ENCODE measurements around the gene PDSS2. TPM values are rescaled to one million over a fixed set of nuclear protein-coding genes. Genes with fewer than 3 reads are reported as not detected.

The PDSS2 gene
- total RNA-seq, 1 donor from 2014 or later: 18.7 TPM

GRCh38 chr6:107108201-107108890, 351.0 kb downstream of the PDSS2 start:
- no peaks in the 10 kb centered on the region for H3K36me3 ChIP-seq
- no peak overlapping the region for H3K4me3 ChIP-seq
- TF ChIP-seq POLR2A (IDR thresholded peaks at IDR 0.05): no peak
- TF ChIP-seq POLR2AphosphoS5 (IDR thresholded peaks at IDR 0.05; ENCODE audit: insufficient read depth in 1 of 2, low read depth in 1 of 2): no peak
- TF ChIP-seq, protein P1, sequence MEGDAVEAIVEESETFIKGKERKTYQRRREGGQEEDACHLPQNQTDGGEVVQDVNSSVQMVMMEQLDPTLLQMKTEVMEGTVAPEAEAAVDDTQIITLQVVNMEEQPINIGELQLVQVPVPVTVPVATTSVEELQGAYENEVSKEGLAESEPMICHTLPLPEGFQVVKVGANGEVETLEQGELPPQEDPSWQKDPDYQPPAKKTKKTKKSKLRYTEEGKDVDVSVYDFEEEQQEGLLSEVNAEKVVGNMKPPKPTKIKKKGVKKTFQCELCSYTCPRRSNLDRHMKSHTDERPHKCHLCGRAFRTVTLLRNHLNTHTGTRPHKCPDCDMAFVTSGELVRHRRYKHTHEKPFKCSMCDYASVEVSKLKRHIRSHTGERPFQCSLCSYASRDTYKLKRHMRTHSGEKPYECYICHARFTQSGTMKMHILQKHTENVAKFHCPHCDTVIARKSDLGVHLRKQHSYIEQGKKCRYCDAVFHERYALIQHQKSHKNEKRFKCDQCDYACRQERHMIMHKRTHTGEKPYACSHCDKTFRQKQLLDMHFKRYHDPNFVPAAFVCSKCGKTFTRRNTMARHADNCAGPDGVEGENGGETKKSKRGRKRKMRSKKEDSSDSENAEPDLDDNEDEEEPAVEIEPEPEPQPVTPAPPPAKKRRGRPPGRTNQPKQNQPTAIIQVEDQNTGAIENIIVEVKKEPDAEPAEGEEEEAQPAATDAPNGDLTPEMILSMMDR (IDR thresholded peaks at IDR 0.05): no peak
- peaks cover under 1% of the 10 kb centered on the region for H3K4me1 ChIP-seq
- no peaks in the 10 kb centered on the region for H3K27me3 ChIP-seq
- no peaks in the 10 kb centered on the region for H3K9me3 ChIP-seq
- intact Hi-C loops (cut with DNase I): no loop called here
- no peak overlapping the region for H3K27ac ChIP-seq
- DNase-seq (ENCODE audit: extremely low spot score in 2 of 2): no peak

DNA sequence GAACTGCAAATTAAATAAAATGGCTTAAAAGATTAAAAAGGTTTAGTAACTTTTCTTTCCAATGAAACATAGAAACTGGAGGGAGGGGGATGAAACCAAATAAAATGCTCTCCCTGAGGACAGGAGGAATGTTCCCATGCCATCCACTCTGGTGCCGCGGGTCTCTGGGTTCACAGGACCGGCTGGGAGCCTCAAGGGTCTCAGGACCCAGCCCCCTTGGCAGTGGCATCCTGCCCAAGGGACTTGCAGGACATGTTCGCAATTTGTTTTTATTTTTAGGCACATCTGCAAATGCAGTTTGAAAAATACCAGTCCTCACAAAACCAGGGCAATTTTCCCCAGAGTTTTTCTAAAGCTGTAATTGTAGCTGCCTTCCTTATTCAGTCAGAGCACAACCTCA, 351.6 kb downstream of the PDSS2 start:
- Histone ChIP-seq H3K36me3 (no peaks in the 10 kb centered on the region), H3K9me3 (no peaks in the 10 kb centered on the region), H3K4me3 (no peak overlapping the region), H3K27me3 (no peaks in the 10 kb centered on the region), H3K4me1 (no peaks in the 10 kb centered on the region), H3K27ac (no peak overlapping the region)
- intact Hi-C loops (cut with DNase I): no loop called here
- TF ChIP-seq, protein P1 (IDR thresholded peaks at IDR 0.05): no peak
- TF ChIP-seq POLR2A (IDR thresholded peaks at IDR 0.05) (no peak), POLR2AphosphoS5 (IDR thresholded peaks at IDR 0.05; ENCODE audit: insufficient read depth in 1 of 2, low read depth in 1 of 2) (no peak)
- no peak for DNase-seq (ENCODE audit: extremely low spot score in 2 of 2)

DNA sequence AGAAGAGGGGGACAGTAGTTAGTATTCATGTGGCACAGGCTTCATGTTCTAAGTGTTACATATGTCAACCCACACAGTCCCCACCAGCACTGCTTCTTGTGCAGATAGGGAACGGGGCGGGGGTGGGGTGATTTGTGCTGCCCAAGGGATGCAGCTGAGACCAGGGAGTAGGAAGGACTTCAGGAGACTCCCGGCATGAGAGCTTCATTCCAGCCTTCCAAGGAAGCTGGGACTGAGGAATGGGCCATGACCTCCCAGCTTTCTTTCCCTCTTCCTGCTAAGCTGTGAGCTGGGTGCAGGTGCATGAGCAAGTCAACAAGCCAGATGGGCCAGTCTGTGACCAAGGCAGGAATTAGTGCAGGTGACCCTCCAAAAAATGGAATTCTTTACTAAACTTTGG, 353.2 kb downstream of the PDSS2 start:
- Histone ChIP-seq H3K36me3 (no peaks in the 10 kb centered on the region), H3K4me3 (no peak overlapping the region), H3K4me1 (no peaks in the 10 kb centered on the region), H3K27ac (no peak overlapping the region), H3K27me3 (no peaks in the 10 kb centered on the region), H3K9me3 (no peaks in the 10 kb centered on the region)
- DNase-seq (ENCODE audit: extremely low spot score in 2 of 2): no peak
- no peak for TF ChIP-seq POLR2A (IDR thresholded peaks at IDR 0.05)
- no peak for TF ChIP-seq POLR2AphosphoS5 (IDR thresholded peaks at IDR 0.05; ENCODE audit: insufficient read depth in 1 of 2, low read depth in 1 of 2)
- TF ChIP-seq, protein P1 (IDR thresholded peaks at IDR 0.05): no peak
- intact Hi-C loops (cut with DNase I): no loop called here

DNA sequence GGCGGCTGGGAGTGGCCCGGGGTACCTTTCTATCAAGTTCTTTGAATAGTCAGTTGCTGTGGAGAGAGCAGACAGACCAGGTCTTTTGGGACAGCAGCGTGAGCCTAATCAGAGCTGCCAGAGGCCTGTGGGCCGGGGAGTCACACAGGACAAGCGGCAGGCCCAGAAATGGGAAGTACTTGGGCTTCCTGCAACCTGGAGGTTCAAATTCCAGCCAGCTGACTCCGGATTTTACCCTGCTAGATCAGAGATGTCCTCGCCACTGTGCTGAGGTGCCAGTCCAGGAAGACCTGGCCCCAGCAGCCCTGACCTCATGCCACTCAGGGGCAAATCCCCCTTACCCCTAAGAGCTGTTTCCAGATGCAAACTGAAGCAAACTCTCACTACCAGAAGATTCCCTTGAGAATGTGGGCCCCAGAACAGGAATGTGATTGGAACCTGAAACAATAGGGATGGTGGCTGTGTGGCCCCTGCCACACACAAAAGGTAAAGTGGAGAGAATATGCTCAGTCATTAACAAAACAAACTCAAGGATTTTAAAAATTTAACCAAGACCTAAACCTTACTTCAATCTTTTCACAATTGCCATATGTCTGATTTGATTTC, 353.8 kb downstream of the PDSS2 start:
- H3K4me1 ChIP-seq: no peaks in the 10 kb centered on the region
- H3K27me3 ChIP-seq: no peaks in the 10 kb centered on the region
- intact Hi-C loops (cut with DNase I): no loop called here
- no peak overlapping the region for H3K27ac ChIP-seq
- TF ChIP-seq, protein P1 (IDR thresholded peaks at IDR 0.05): no peak
- TF ChIP-seq POLR2A (IDR thresholded peaks at IDR 0.05): no peak
- no peak for TF ChIP-seq POLR2AphosphoS5 (IDR thresholded peaks at IDR 0.05; ENCODE audit: insufficient read depth in 1 of 2, low read depth in 1 of 2)
- H3K9me3 ChIP-seq: no peaks in the 10 kb centered on the region
- no peak overlapping the region for H3K4me3 ChIP-seq
- no peaks in the 10 kb centered on the region for H3K36me3 ChIP-seq
- DNase-seq (ENCODE audit: extremely low spot score in 2 of 2): no peak

DNA sequence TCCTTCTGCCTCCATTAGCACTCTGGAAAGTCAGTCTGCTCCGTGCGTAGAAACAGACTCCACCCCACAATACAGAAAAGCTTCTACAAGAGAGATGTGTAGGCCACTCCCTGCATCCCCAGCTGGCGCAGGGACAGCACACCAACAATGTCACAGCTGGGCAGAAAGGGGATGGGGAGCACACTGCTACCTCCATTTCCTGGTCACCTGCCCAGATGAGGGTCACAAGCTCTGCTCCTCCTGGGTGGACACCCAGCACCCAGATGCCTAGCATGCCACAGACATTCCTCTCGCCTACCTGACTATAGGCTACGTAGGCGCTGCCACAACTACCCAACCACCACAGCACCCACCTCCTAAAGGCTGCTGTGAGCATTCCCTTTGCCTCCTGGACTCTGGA, 356.3 kb downstream of the PDSS2 start:
- Histone ChIP-seq H3K4me1 (no peaks in the 10 kb centered on the region), H3K27ac (no peak overlapping the region), H3K27me3 (no peaks in the 10 kb centered on the region), H3K36me3 (no peaks in the 10 kb centered on the region), H3K4me3 (no peak overlapping the region), H3K9me3 (no peaks in the 10 kb centered on the region)
- intact Hi-C loops (cut with DNase I): no loop called here
- no peak for DNase-seq (ENCODE audit: extremely low spot score in 2 of 2)
- TF ChIP-seq, protein P1 (IDR thresholded peaks at IDR 0.05): no peak
- TF ChIP-seq POLR2A (IDR thresholded peaks at IDR 0.05) (no peak), POLR2AphosphoS5 (IDR thresholded peaks at IDR 0.05; ENCODE audit: insufficient read depth in 1 of 2, low read depth in 1 of 2) (no peak)
